ENCODE data around the gene ALKBH8.

DNA sequence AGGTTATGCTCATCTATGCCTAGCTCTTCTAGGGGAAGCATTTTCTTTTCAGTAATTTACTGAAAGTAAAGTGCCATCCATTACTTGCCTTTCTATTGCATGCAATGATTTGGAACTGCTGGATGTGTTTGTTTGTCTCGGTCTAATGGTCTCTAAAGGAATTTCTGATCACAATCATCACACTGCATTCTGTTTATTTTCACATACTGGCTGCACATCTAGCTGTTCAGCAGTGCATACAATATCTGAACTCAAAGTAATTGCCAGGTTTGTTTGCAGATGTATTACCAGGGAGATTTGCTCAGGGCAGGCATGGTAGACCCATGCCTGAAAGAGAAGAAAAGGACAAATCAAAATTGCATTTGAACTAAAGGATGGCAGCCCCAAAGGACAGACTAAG is 71.5 kb downstream of the ALKBH8 start:
- no peak for TF ChIP-seq POLR2A (IDR thresholded peaks at IDR 0.05)
- no peak for TF ChIP-seq CTCF (IDR thresholded peaks at IDR 0.05)
